ENCODE measurements around the gene MYO15B. TPM values are rescaled to one million over a fixed set of nuclear protein-coding genes. Genes with fewer than 3 reads are reported as not detected.
"Not testable (repeated sequence)": the region's sequence is repeated elsewhere in the genome, so short reads cannot be mapped to it uniquely, and the experiment has no call there.

Gene MYO15B
- total RNA-seq, 1 donor from 2014 or later: 5.4 TPM

DNA sequence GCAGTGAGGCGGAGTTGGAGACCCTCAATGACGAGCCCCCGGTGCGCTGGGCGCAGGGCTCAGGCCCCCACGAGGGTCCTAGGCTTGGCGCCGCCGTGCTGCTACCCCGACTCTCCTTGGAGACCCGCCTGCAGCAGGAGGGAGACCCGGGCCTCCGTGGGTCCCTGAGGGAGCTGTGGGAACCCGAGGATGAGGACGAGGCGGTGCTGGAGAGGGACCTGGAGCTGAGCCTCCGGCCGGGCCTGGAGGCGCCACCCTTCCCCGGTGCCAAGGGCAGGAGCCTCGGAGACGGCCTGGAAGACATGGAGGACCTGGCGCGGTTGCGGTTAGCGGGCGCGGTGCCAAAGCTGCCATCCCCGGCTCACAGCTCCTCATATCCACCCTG, 2.3 kb downstream of the MYO15B start:
- H3K4me3 ChIP-seq (ENCODE audit: low read depth, low read length): peak overlapping the region; percentile 62
- no peak for DNase-seq (ENCODE audit: low read depth)

DNA sequence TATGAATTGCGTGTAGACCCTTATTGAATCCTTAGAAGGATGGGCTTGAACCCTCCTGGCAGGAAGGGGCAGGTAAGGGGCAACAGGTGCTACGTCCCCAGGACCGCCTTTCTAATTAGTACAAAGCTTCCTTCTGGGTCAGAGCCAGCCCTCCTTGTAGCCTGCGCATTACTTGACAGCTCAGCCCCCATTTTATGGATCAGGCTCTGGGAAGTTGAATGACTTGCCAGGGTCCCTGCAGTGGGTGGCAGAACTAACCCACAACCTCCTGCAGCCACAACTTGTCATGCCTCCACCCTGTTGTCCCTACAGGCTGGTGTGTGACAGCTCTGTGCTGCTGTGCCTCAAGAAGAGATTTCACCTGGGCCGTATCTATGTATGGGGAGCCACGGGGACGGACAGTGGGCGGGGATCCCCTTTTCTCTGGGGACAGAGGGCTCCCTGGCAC, 2.7 kb downstream of the MYO15B start:
- no peak for DNase-seq (ENCODE audit: low read depth)
- TF ChIP-seq, protein P1, sequence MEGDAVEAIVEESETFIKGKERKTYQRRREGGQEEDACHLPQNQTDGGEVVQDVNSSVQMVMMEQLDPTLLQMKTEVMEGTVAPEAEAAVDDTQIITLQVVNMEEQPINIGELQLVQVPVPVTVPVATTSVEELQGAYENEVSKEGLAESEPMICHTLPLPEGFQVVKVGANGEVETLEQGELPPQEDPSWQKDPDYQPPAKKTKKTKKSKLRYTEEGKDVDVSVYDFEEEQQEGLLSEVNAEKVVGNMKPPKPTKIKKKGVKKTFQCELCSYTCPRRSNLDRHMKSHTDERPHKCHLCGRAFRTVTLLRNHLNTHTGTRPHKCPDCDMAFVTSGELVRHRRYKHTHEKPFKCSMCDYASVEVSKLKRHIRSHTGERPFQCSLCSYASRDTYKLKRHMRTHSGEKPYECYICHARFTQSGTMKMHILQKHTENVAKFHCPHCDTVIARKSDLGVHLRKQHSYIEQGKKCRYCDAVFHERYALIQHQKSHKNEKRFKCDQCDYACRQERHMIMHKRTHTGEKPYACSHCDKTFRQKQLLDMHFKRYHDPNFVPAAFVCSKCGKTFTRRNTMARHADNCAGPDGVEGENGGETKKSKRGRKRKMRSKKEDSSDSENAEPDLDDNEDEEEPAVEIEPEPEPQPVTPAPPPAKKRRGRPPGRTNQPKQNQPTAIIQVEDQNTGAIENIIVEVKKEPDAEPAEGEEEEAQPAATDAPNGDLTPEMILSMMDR (conservative IDR thresholded peaks at IDR 0.05; ENCODE audit: low read depth, low read length): no peak
- no peak overlapping the region for H3K4me3 ChIP-seq (ENCODE audit: low read depth, low read length)

More for the DNA sequence above, 2.3 kb downstream of the MYO15B start:
- TF ChIP-seq, protein P1 (conservative IDR thresholded peaks at IDR 0.05; ENCODE audit: low read depth, low read length): no peak

DNA sequence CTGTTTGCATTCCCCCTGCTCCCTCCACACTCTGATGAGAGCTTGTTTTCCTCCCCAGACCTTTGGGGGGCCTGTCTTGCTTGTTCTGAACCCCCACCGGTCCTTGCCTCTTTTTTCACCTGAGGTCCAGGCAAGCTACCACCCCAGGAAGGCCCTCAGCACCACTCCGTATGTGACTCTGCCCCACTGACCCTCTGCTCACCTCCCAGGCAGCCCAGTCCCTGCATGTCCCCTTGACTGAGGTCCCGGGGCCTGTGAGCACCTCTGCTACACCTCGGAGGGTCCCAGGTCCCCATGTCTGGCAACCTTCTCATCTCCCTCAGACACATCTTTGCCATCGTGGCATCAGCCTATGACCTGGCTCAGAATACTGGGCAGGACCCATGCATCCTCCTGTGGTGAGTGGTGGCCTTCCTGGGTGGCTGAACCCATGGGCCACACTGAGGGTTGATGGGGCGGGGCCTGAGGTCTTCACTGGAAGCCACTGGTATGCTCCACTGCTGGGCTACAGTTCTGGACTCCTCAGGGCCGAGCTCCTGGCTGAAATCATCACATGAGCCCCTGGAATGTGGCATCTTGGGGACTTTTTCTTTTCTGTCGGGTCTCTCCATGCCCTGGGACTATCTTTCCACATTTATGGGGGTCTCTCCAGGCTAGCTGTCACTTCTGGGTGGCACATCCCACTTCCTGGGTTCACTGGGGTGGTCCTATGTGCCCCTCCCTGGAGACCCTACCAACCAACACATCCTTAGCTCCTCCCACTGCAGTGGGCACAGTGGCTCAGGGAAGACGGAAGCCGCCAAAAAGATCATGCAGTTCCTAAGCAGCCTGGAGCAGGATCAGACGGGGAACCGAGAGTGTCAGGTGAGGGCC, 3.5 kb downstream of the MYO15B start:
- TF ChIP-seq, protein P1 (conservative IDR thresholded peaks at IDR 0.05; ENCODE audit: low read depth, low read length): no peak
- H3K4me3 ChIP-seq (ENCODE audit: low read depth, low read length): no peak overlapping the region
- no peak for DNase-seq (ENCODE audit: low read depth)

DNA sequence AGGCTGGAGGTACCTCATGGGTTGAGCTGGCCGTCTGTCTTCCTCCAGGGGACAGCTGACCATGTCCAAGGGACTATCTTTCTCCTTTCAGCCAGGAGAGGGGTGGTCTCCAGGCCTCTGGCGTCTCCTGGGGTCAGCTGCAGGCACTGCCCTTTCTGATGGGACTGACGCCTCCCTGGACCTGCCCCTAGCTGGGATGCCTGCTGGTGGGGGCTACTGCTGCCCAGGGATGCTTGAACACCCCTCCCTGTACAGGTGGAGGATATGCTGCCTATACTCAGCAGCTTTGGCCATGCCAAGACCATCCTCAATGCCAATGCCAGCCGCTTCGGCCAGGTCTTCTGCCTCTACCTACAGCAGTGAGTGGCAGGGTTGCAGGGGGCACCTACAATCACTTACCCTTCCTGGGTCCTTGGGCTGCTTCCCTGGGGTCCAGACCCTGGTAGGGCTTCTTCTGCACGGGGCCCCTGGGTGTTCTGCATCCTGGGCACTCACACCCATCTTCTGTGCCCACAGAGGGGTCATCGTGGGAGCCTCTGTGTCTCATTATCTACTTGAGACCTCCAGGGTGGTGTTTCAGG, 4.2 kb downstream of the MYO15B start:
- TF ChIP-seq, protein P1 (conservative IDR thresholded peaks at IDR 0.05; ENCODE audit: low read depth, low read length): no peak
- H3K4me3 ChIP-seq (ENCODE audit: low read depth, low read length): no peak overlapping the region

DNA sequence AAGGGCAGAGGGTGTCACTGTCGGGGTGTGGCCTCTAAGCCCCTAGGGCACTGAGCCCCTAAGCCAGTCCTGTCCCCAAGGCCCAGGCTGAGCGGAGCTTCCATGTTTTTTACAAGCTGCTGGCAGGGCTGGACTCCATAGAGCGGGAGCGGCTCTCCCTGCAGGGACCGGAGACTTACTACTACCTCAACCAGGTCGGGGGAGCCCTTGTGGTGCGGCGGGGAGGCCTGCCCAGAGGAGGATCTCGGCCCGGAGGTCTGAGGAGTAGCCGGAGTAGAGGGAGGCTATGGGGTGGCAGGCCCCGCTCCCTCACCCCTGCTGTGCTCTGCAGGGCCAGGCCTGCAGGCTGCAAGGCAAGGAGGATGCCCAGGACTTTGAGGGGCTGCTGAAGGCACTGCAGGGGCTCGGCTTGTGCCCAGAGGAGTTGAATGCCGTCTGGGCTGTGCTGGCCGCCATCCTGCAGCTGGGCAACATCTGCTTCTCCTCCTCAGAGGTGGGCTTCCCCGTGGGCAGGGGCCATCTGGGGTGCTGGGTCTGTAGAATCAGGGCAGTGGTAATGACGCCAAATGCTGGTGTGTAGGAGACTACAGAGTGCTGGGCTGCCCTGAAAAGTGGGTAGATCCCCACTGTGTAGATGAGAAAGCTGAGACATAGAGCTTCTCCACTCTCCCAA, 4.9 kb downstream of the MYO15B start:
- DNase-seq (ENCODE audit: low read depth): no peak
- TF ChIP-seq, protein P1 (conservative IDR thresholded peaks at IDR 0.05; ENCODE audit: low read depth, low read length): no peak
- H3K4me3 ChIP-seq (ENCODE audit: low read depth, low read length): no peak overlapping the region

More for the DNA sequence above, 4.2 kb downstream of the MYO15B start:
- DNase-seq (ENCODE audit: low read depth): no peak

DNA sequence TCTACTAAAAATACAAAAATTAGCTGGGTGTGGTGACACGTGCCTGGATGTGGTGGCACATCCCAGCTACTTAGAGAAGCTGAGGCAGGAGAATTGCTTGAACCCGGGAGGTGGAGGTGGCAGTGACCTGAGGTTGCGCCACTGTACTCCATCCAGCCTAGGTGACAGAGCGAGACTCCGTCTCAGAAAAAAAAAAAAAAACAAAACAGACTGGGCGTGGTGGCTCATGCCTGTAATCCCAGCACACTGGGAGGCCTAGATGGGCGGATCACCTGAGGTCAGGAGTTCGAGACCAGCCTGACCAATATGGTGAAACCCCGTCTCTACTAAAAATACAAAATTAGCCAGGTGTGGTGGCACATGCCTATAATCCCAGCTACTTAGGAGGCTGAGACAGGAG, 5.8 kb downstream of the MYO15B start:
- DNase-seq (ENCODE audit: low read depth); H3K4me3 ChIP-seq (ENCODE audit: low read depth, low read length): not testable (repeated sequence)

Data from epithelial cell of proximal tubule (primary cell).